OCI-LY1 (cell line): ENCODE data around the gene BAIAP2L1.

ENCODE experiments used
- H2AFZ ChIP-seq: fragments of 200-600 bp; sonication (generic), shearing (Covaris generic); 2 replicates; pipeline ENCODE4 v1.6.0; 2014; ENCODE audit warnings: antibody characterized with exemption, mild to moderate bottlenecking, low read length
- H3F3A ChIP-seq: fragments of 200-600 bp; sonication (generic), shearing (Covaris generic); 2 replicates; pipeline ENCODE4 v1.6.0; 2014; ENCODE audit warnings: mild to moderate bottlenecking, antibody characterized with exemption, low read length, moderate library complexity; ENCODE audit not compliant: insufficient read depth
- H3K27ac ChIP-seq: fragments of 200-600 bp; sonication (generic); 2 replicates; pipeline ENCODE4 v1.5.1; 2014; ENCODE audit warnings: low read length, mixed run types, mild to moderate bottlenecking, low read depth; ENCODE audit not compliant: poor library complexity, severe bottlenecking
- H3K27me3 ChIP-seq: fragments of 200-600 bp; sonication (generic); 2 replicates; pipeline ENCODE4 v1.6.0; 2014; ENCODE audit warnings: antibody characterized with exemption, mild to moderate bottlenecking, low read length, moderate library complexity; ENCODE audit not compliant: insufficient read depth
- H3K36me3 ChIP-seq: fragments of 200-600 bp; sonication (generic); 2 replicates; pipeline ENCODE4 v1.6.1; 2014; ENCODE audit warnings: mild to moderate bottlenecking, antibody characterized with exemption, low read length, moderate library complexity, mixed read lengths; ENCODE audit not compliant: insufficient read depth
- H3K4me1 ChIP-seq: fragments of 200-600 bp; sonication (generic); 2 replicates; pipeline ENCODE4 v1.5.1; 2014; ENCODE audit warnings: mild to moderate bottlenecking, low read length, moderate library complexity; ENCODE audit not compliant: insufficient read depth, severe bottlenecking
- H3K4me2 ChIP-seq: fragments of 200-600 bp; sonication (generic), shearing (Covaris generic); 2 replicates; pipeline ENCODE4 v1.6.1; 2014; ENCODE audit warnings: low read length
- H3K4me3 ChIP-seq: fragments of 200-600 bp; sonication (generic); 2 replicates; pipeline ENCODE4 v1.5.1; 2014; ENCODE audit warnings: low read length, low read depth, mild to moderate bottlenecking, mixed read lengths; ENCODE audit not compliant: poor library complexity, severe bottlenecking
- H3K79me2 ChIP-seq: fragments of 200-600 bp; shearing (Covaris generic); 2 replicates; pipeline ENCODE4 v1.6.1; 2016; ENCODE audit warnings: mixed run types, low read length, mixed read lengths; ENCODE audit not compliant: insufficient read depth
- H3K9ac ChIP-seq: fragments of 200-600 bp; sonication (generic), shearing (Covaris generic); 2 replicates; pipeline ENCODE4 v1.6.1; 2014; ENCODE audit warnings: mild to moderate bottlenecking, low read length, mixed read lengths
- H3K9me2 ChIP-seq: fragments of 200-600 bp; sonication (generic), shearing (Covaris generic); 2 replicates; pipeline ENCODE4 v1.6.1; 2014; ENCODE audit warnings: low read depth, mild to moderate bottlenecking, low read length, mixed read lengths
- H3K9me3 ChIP-seq: fragments of 200-600 bp; shearing (Covaris generic); 2 replicates; pipeline ENCODE4 v1.6.1; 2014; ENCODE audit warnings: low read length, mixed read lengths
- H4K20me1 ChIP-seq: fragments of 200-600 bp; sonication (generic), shearing (Covaris generic); 2 replicates; pipeline ENCODE4 v1.6.0; 2016; ENCODE audit warnings: mild to moderate bottlenecking, low read length; ENCODE audit not compliant: insufficient read depth
- CTCF ChIP-seq: fragments of 200-600 bp; sonication (generic), shearing (Covaris generic); IDR thresholded peaks from 2 replicates; pipeline ENCODE4 v1.5.1; 2017; ENCODE audit warnings: mild to moderate bottlenecking, antibody characterized with exemption, low read length, moderate library complexity, mixed read lengths
- EZH2 ChIP-seq: fragments of 200-600 bp; sonication (generic), shearing (Covaris generic); IDR thresholded peaks from 2 replicates; pipeline ENCODE4 v1.8.0; 2017; ENCODE audit warnings: borderline replicate concordance, mixed run types, mild to moderate bottlenecking, antibody characterized with exemption, low read length, moderate library complexity, mixed read lengths

The BAIAP2L1 gene

GRCh38 chr7:98378210-98378819, 22.6 kb downstream of the BAIAP2L1 start:
- Histone ChIP-seq H2AFZ (no peak overlapping the region), H3K9me3 (no peaks in the 10 kb centered on the region), H4K20me1 (no peaks in the 10 kb centered on the region), H3K4me2 (no peak overlapping the region), H3K27ac (no peak overlapping the region), H3K4me1 (no peaks in the 10 kb centered on the region), H3K79me2 (no peaks in the 10 kb centered on the region), H3F3A (no peaks in the 10 kb centered on the region), H3K27me3 (no peaks in the 10 kb centered on the region; the same call in 1 of the 2 replicates), H3K9ac (no peak overlapping the region), H3K36me3 (no peaks in the 10 kb centered on the region), H3K9me2 (no peaks in the 10 kb centered on the region), H3K4me3 (no peak overlapping the region)
- TF ChIP-seq CTCF: no peak
- TF ChIP-seq EZH2: no peak

DNA sequence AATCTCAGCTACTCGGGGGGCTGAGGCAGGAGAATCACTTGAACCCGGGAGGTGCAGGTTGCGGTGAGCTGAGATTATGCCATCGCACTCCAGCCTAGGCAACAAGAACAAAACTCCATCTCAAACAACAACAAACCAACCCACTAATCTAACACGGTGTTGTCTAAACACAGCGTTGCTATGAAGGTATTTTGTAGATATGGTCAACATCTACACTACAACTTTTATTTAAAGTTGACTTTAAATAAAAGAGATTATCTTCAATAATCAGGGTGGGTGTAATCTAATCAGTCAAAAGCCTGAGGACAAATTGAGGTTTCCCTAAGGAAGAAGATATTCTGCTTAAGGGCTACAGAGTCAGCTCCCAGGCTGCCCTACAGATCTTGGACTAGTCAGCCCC, 24.2 kb downstream of the BAIAP2L1 start:
- Histone ChIP-seq H3K4me1 (no peaks in the 10 kb centered on the region), H3K9ac (no peak overlapping the region), H3K4me3 (no peak overlapping the region), H3F3A (no peaks in the 10 kb centered on the region), H3K4me2 (no peak overlapping the region), H3K9me2 (no peaks in the 10 kb centered on the region), H3K79me2 (no peaks in the 10 kb centered on the region), H3K36me3 (no peaks in the 10 kb centered on the region), H3K9me3 (no peaks in the 10 kb centered on the region), H3K27me3 (no peaks in the 10 kb centered on the region; the same call in 1 of the 2 replicates), H3K27ac (no peak overlapping the region), H4K20me1 (no peaks in the 10 kb centered on the region), H2AFZ (no peak overlapping the region)
- TF ChIP-seq EZH2 (no peak), CTCF (no peak)

DNA sequence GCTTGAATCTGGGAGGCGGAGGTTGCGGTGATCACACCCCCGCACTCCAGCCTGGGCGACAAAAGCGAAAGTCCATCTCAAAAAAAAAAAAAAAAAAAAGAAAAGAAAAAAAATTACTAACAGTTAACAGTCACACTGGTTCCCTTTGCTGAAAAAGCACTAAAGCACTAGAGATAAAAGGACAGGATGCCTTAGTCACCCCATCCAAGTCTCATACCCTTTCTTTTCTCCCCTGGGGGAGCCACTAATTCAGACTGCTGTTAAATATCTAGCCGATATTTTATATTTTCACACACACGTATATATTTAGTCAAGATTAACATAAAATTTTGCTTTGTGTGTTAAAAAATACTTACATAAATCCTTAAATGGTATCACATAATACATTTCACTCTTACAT, 25.2 kb downstream of the BAIAP2L1 start:
- Histone ChIP-seq H3K27me3 (no peaks in the 10 kb centered on the region; the same call in 1 of the 2 replicates), H3K9ac (no peak overlapping the region), H3K9me2 (no peaks in the 10 kb centered on the region), H4K20me1 (no peaks in the 10 kb centered on the region), H3K4me1 (no peaks in the 10 kb centered on the region), H3K27ac (no peak overlapping the region), H3K79me2 (no peaks in the 10 kb centered on the region), H3K36me3 (no peaks in the 10 kb centered on the region), H3K9me3 (no peaks in the 10 kb centered on the region), H2AFZ (no peak overlapping the region), H3K4me2 (no peak overlapping the region), H3K4me3 (no peak overlapping the region), H3F3A (no peaks in the 10 kb centered on the region)
- TF ChIP-seq CTCF (no peak), EZH2 (no peak)
